Right lobe of liver (tissue), 6 donors: ENCODE results near the gene BOLA3. TPM values are rescaled to one million over a fixed set of nuclear protein-coding genes. Genes with fewer than 3 reads are reported as not detected.

Experiments
- ATAC-seq, 4 donors: fragments of 200-7000 bp; cut with Tn5 transposase; one replicate each; pipeline ENCODE4 v1.9.1; 2020; ENCODE audit warnings: mild to moderate bottlenecking in 4 of 4, moderate library complexity in 4 of 4
- DNase-seq, 3 donors: peaks; one replicate each; pipeline ENCODE4 v3.0.0-alpha.2; 2020
- H3K27ac ChIP-seq, 3 donors: fragments of 200-600 bp; one replicate each; pipeline ENCODE4 v1.8.0; 2022
- H3K27me3 ChIP-seq, 2 donors: fragments of 200-600 bp; one replicate each; pipeline ENCODE4 v1.8.0; 2022
- H3K36me3 ChIP-seq, 4 donors: fragments of 200-600 bp; sonication (generic) in 1 of 4; one replicate each; pipeline versions ENCODE4 v1.5.1 to v1.8.0; 2017 to 2022; ENCODE audit warnings: control low read depth in 1 of 4
- H3K4me1 ChIP-seq, 4 donors: fragments of 200-600 bp; sonication (generic) in 1 of 4; one replicate each; pipeline versions ENCODE4 v1.5.1 to v1.8.0; 2017 to 2022; ENCODE audit warnings: control low read depth in 1 of 4
- H3K4me3 ChIP-seq, 3 donors: fragments of 200-600 bp; one replicate each; pipeline ENCODE4 v1.8.0; 2022
- H3K9me3 ChIP-seq, 4 donors: fragments of 200-600 bp; sonication (generic) in 1 of 4; one replicate each; pipeline versions ENCODE4 v1.5.1 to v1.8.0; 2017 to 2022; ENCODE audit warnings: control low read depth in 1 of 4
- CTCF ChIP-seq, 4 donors: fragments of 200-600 bp in 3 of 4; fragments of 450-650 bp in 1 of 4; IDR thresholded peaks; one replicate each; pipeline versions ENCODE4 v1.5.1 to v1.8.0; 2016 to 2022; ENCODE audit warnings: antibody characterized with exemption in 4 of 4, mild to moderate bottlenecking in 2 of 4
- POLR2A ChIP-seq: fragments of 450-650 bp; IDR thresholded peaks from one replicate; pipeline ENCODE4 v1.6.1; 2017; ENCODE audit warnings: antibody characterized with exemption, mild to moderate bottlenecking
- WGBS: methylation state at CpG from one replicate; pipeline ENCODE4 v1.1.6; 2018; ENCODE audit warnings: low coverage, low lambda C conversion rate; ENCODE audit not compliant: insufficient coverage; ENCODE audit errors: missing lambda C conversion rate; 5-methylcytosine and 5-hydroxymethylcytosine counted together
- intact Hi-C, 2 donors: fragments of 100-400 bp; cut with DNase I; formaldehyde crosslinking; loops; one replicate each; pipeline versions ENCODE4 v1.11.2 to v1.14.1; 2022
- total RNA-seq, 6 experiments: library from RNA; depleted of rRNA in 2 of 6; stranded (reverse); fragments of >200 nt in 2 of 6; fragmentation: NEBNext Ultra II Directional in 3 of 6; extraction: Animal tissue kit (Norgen Biotek cat#: 25700) in 3 of 6; gene quantifications; one replicate each; pipeline versions ENCODE4 v1.1.0 to v1.2.4, GENCODE V29; 2016 to 2023
- donor health status: DM: no; HTN: yes; CAD: no.
- donor health status: DM: no; HTN: no; CAD: no.
- donor health status: DM: no; HTN: no; CAD: no.
- donor health status: DM: no; HTN: yes; CAD: no.
- donor health status: DM: no; HTN: yes; CAD: no.

Gene BOLA3
- total RNA-seq, 6 experiments from 2014 or later: 14.6 to 58.6 (median 16.0) TPM

GRCh38 chr2:74181739-74182138 is 34.0 kb upstream of the BOLA3 start:
- Histone ChIP-seq H3K27me3 (no peaks in the 10 kb centered on the region), H3K36me3 (no peaks in the 10 kb centered on the region), H3K4me1 (peaks cover 0 to 13% (median 0%) of the 10 kb centered on the region in 4 donors), H3K9me3 (no peaks in the 10 kb centered on the region), H3K27ac (no peak overlapping the region), H3K4me3 (no peak overlapping the region)
- intact Hi-C loops: no loop called here
- DNase-seq (peak in 1 of 3 donors; percentile 54), ATAC-seq (peak in 1 of 4 donors; percentile 13)
- WGBS: 47% methylated on average over 7 of the region's 7 CpGs
- TF ChIP-seq CTCF (IDR thresholded peaks at IDR 0.05): no peak
- TF ChIP-seq POLR2A: no peak

GRCh38 chr2:74179063-74179865 is 31.6 kb upstream of the BOLA3 start:
- DNase-seq (no peak), ATAC-seq (peak in 2 of 4 donors; percentile 1 to 27)
- intact Hi-C loops: no loop called here
- TF ChIP-seq POLR2A (no peak), CTCF (IDR thresholded peaks at IDR 0.05) (peak in 2 of 4 donors; percentile 19 to 23)
- Histone ChIP-seq H3K9me3 (no peaks in the 10 kb centered on the region), H3K36me3 (no peaks in the 10 kb centered on the region), H3K27me3 (no peaks in the 10 kb centered on the region), H3K4me1 (peaks cover 0 to 14% (median 0%) of the 10 kb centered on the region in 4 donors), H3K27ac (peak overlapping the region in 1 of 3 donors; percentile 91), H3K4me3 (peak overlapping the region; percentile 83 to 85 (median 84))
- WGBS: 38% methylated on average over 17 of the region's 25 CpGs

GRCh38 chr2:74178211-74179062 is 30.7 kb upstream of the BOLA3 start, which contains the start of gene MOB1A:
MOB1A (minus strand) TSS chr2:74178879; CDS start chr2:74178674, 205 bp downstream.
- Histone ChIP-seq H3K9me3 (no peaks in the 10 kb centered on the region), H3K27me3 (no peaks in the 10 kb centered on the region), H3K4me1 (peaks cover 0 to 14% (median 0%) of the 10 kb centered on the region in 4 donors), H3K4me3 (peak within 1 kb of the TSS; percentile 83 to 85 (median 84)), H3K36me3 (no peaks in the 10 kb centered on the region), H3K27ac (peak within 1 kb of the TSS; percentile 67 to 91 (median 80))
- peak; percentile 99 to 100 (median 99) for ATAC-seq
- intact Hi-C loops: no loop called here
- WGBS: under 1% methylated on average over 45 of the region's 84 CpGs
- DNase-seq: peak; percentile 99
- peak in 2 of 4 donors; percentile 16 to 28 for TF ChIP-seq CTCF (IDR thresholded peaks at IDR 0.05)
- TF ChIP-seq POLR2A: peak; percentile 89

- H3K27me3 ChIP-seq: no peaks in the 10 kb centered on the region
- DNase-seq (no peak), ATAC-seq (no peak)
- TF ChIP-seq CTCF (IDR thresholded peaks at IDR 0.05): no peak
- TF ChIP-seq POLR2A: no peak
- H3K36me3 ChIP-seq: no peaks in the 10 kb centered on the region
- H3K4me1 ChIP-seq: peaks cover 0 to 14% (median 0%) of the 10 kb centered on the region in 4 donors
- H3K9me3 ChIP-seq: no peaks in the 10 kb centered on the region
- intact Hi-C loops: no loop called here
- peak overlapping the region; percentile 67 to 91 (median 80) for H3K27ac ChIP-seq
- peak overlapping the region; percentile 83 to 85 (median 84) for H3K4me3 ChIP-seq
These were observed 30.0 kb upstream of the BOLA3 start for GRCh38 chr2:74177696-74178095.
